ENCODE results near the gene SNAP47.

The SNAP47 gene

DNA sequence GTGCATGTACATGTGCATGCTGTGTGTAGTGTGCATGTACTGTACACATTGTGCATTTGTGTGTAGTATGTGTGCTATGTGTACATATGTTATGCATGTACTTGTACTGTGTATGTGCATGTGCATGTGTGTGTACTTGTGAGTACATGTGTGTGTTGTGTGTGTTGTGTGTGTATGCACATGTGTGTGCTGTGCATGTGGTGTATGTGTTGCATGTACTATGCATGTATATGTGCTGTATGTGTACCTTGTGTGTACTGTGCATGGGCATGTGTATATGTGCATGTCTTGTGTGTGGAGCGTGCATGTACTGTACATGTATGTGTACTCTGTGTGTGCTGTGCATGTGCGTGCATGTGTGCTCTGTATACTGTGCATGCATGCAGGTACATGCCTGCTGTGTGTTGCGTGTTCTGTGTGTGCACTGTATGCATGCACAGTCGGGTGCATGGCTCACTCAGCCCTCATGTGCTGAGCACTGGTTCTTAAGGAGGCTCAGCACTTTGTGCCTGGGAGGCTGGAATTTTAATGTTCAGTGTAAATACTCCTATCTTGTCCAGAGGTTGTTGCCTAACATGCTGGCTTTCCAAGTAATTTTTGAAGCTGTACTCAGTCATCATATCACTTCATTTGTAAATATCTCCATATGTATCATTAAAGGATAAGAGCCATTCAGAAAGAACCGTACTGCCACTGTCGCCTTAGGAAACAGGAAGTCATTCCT, 32.3 kb downstream of the SNAP47 start:
- no peak for ATAC-seq
- TF ChIP-seq, protein P1, sequence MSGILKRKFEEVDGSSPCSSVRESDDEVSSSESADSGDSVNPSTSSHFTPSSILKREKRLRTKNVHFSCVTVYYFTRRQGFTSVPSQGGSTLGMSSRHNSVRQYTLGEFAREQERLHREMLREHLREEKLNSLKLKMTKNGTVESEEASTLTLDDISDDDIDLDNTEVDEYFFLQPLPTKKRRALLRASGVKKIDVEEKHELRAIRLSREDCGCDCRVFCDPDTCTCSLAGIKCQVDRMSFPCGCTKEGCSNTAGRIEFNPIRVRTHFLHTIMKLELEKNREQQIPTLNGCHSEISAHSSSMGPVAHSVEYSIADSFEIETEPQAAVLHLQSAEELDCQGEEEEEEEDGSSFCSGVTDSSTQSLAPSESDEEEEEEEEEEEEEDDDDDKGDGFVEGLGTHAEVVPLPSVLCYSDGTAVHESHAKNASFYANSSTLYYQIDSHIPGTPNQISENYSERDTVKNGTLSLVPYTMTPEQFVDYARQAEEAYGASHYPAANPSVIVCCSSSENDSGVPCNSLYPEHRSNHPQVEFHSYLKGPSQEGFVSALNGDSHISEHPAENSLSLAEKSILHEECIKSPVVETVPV (CRISPR knock-in tag; IDR thresholded peaks at IDR 0.05) = no peak
- no peak for TF ChIP-seq ZC3H10 (CRISPR knock-in tag; IDR thresholded peaks at IDR 0.05)
- TF ChIP-seq TOX (CRISPR knock-in tag; IDR thresholded peaks at IDR 0.05; ENCODE audit: borderline replicate concordance) = no peak
- TF ChIP-seq ZFP30 (CRISPR knock-in tag; IDR thresholded peaks at IDR 0.05) = no peak
- TF ChIP-seq, protein P2, sequence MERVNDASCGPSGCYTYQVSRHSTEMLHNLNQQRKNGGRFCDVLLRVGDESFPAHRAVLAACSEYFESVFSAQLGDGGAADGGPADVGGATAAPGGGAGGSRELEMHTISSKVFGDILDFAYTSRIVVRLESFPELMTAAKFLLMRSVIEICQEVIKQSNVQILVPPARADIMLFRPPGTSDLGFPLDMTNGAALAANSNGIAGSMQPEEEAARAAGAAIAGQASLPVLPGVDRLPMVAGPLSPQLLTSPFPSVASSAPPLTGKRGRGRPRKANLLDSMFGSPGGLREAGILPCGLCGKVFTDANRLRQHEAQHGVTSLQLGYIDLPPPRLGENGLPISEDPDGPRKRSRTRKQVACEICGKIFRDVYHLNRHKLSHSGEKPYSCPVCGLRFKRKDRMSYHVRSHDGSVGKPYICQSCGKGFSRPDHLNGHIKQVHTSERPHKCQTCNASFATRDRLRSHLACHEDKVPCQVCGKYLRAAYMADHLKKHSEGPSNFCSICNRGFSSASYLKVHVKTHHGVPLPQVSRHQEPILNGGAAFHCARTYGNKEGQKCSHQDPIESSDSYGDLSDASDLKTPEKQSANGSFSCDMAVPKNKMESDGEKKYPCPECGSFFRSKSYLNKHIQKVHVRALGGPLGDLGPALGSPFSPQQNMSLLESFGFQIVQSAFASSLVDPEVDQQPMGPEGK (CRISPR knock-in tag; IDR thresholded peaks at IDR 0.05; ENCODE audit: borderline replicate concordance) = no peak
- no peak for TF ChIP-seq PPARA (CRISPR knock-in tag; IDR thresholded peaks at IDR 0.05; ENCODE audit: borderline replicate concordance)
- no peak for TF ChIP-seq BACH2 (CRISPR knock-in tag; IDR thresholded peaks at IDR 0.05; ENCODE audit: borderline replicate concordance)
- no peak for TF ChIP-seq OSR1 (CRISPR knock-in tag; IDR thresholded peaks at IDR 0.05)
- TF ChIP-seq ZNF565 (CRISPR knock-in tag; conservative IDR thresholded peaks at IDR 0.05; ENCODE audit: low read depth) = no peak
- TF ChIP-seq, protein P3, sequence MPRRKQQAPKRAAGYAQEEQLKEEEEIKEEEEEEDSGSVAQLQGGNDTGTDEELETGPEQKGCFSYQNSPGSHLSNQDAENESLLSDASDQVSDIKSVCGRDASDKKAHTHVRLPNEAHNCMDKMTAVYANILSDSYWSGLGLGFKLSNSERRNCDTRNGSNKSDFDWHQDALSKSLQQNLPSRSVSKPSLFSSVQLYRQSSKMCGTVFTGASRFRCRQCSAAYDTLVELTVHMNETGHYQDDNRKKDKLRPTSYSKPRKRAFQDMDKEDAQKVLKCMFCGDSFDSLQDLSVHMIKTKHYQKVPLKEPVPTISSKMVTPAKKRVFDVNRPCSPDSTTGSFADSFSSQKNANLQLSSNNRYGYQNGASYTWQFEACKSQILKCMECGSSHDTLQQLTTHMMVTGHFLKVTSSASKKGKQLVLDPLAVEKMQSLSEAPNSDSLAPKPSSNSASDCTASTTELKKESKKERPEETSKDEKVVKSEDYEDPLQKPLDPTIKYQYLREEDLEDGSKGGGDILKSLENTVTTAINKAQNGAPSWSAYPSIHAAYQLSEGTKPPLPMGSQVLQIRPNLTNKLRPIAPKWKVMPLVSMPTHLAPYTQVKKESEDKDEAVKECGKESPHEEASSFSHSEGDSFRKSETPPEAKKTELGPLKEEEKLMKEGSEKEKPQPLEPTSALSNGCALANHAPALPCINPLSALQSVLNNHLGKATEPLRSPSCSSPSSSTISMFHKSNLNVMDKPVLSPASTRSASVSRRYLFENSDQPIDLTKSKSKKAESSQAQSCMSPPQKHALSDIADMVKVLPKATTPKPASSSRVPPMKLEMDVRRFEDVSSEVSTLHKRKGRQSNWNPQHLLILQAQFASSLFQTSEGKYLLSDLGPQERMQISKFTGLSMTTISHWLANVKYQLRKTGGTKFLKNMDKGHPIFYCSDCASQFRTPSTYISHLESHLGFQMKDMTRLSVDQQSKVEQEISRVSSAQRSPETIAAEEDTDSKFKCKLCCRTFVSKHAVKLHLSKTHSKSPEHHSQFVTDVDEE (CRISPR knock-in tag; IDR thresholded peaks at IDR 0.05) = no peak
- no peak for TF ChIP-seq ZNF8 (CRISPR knock-in tag; IDR thresholded peaks at IDR 0.05)
- TF ChIP-seq TCF4 (CRISPR knock-in tag; IDR thresholded peaks at IDR 0.05; ENCODE audit: borderline replicate concordance) = no peak
- no peak for TF ChIP-seq POU6F1 (CRISPR knock-in tag; IDR thresholded peaks at IDR 0.05; ENCODE audit: borderline replicate concordance, low read depth)

DNA sequence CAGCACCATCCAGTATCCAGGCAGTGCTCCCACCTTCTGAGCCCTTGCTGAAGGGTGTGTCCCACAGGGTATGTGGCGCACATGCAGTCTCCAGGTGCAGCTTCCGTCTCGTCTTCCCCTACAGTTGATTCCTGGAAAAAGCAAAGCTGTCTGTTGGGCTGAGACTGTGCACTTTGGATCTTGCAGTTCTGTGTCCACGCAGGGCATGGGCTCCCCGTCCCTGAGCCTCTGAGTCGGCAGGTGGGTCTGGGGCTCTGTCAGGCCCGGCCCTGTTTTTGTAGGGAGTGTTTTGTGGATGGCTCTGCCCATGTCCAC, 32.8 kb downstream of the SNAP47 start:
- TF ChIP-seq GLIS3 (CRISPR knock-in tag; IDR thresholded peaks at IDR 0.05) (no peak), PPARA (CRISPR knock-in tag; IDR thresholded peaks at IDR 0.05; ENCODE audit: borderline replicate concordance) (no peak), RARB (CRISPR knock-in tag; IDR thresholded peaks at IDR 0.05) (no peak), ZNF565 (CRISPR knock-in tag; conservative IDR thresholded peaks at IDR 0.05; ENCODE audit: low read depth) (no peak), BACH2 (CRISPR knock-in tag; IDR thresholded peaks at IDR 0.05; ENCODE audit: borderline replicate concordance) (no peak), CREB5 (CRISPR knock-in tag; IDR thresholded peaks at IDR 0.05; ENCODE audit: low read depth) (no peak), ZFP3 (CRISPR knock-in tag; IDR thresholded peaks at IDR 0.05) (no peak), ISL1 (CRISPR knock-in tag; IDR thresholded peaks at IDR 0.05) (no peak), CSDC2 (CRISPR knock-in tag; IDR thresholded peaks at IDR 0.05) (no peak), ESRRG (CRISPR knock-in tag; IDR thresholded peaks at IDR 0.05) (no peak), ZFP30 (CRISPR knock-in tag; IDR thresholded peaks at IDR 0.05) (no peak), POU6F1 (CRISPR knock-in tag; IDR thresholded peaks at IDR 0.05; ENCODE audit: borderline replicate concordance, low read depth) (no peak)
- TF ChIP-seq, protein P2 (CRISPR knock-in tag; IDR thresholded peaks at IDR 0.05; ENCODE audit: borderline replicate concordance) = no peak
- TF ChIP-seq, protein P1 (CRISPR knock-in tag; IDR thresholded peaks at IDR 0.05) = no peak
- ATAC-seq = no peak

All from SK-N-SH treated with all-trans-retinoic acid at 6 μM for 48 hours (cell line).